HG02884 (cell line): ENCODE measurements around the gene SLC15A3.
"Not testable (repeated sequence)": the region's sequence is repeated elsewhere in the genome, so short reads cannot be mapped to it uniquely, and the experiment has no call there.

Experiments
- ATAC-seq: cut with Tn5 transposase; IDR thresholded peaks from one replicate; pipeline ENCODE4 v1.9.1; 2021; ENCODE audit warnings: mild to moderate bottlenecking, moderate library complexity; ENCODE audit not compliant: unreplicated experiment

The SLC15A3 gene

GRCh38 chr11:60977224-60977623 lies 25.2 kb upstream of the SLC15A3 start:
- ATAC-seq = no peak

GRCh38 chr11:60974726-60975125 lies 22.8 kb upstream of the SLC15A3 start:
- ATAC-seq = no peak

GRCh38 chr11:60974316-60974715 lies 22.3 kb upstream of the SLC15A3 start:
- ATAC-seq = not testable (repeated sequence)

- no peak for ATAC-seq
These were observed 21.7 kb upstream of the SLC15A3 start for GRCh38 chr11:60973699-60974098.

- no peak for ATAC-seq
These were observed 20.4 kb upstream of the SLC15A3 start for GRCh38 chr11:60972182-60973030.

- no peak for ATAC-seq
These were observed 19.5 kb upstream of the SLC15A3 start, which contains the start of gene CD6 for GRCh38 chr11:60971520-60971919. Gene CD6, plus strand, starts transcription at chr11:60971680. Its CDS starts 186 bp downstream, at chr11:60971866.

GRCh38 chr11:60970890-60971289 lies 18.9 kb upstream of the SLC15A3 start:
- no peak for ATAC-seq

- no peak for ATAC-seq
These were observed 18.4 kb upstream of the SLC15A3 start for GRCh38 chr11:60970369-60970774.

GRCh38 chr11:60968223-60968622 lies 16.2 kb upstream of the SLC15A3 start:
- ATAC-seq = no peak

GRCh38 chr11:60966890-60967289 lies 14.9 kb upstream of the SLC15A3 start:
- ATAC-seq = no peak

- ATAC-seq = no peak
These were observed 12.8 kb upstream of the SLC15A3 start for GRCh38 chr11:60964801-60965200.

GRCh38 chr11:60960405-60960804 lies 8.4 kb upstream of the SLC15A3 start:
- ATAC-seq = no peak

- no peak for ATAC-seq
These were observed 7.5 kb upstream of the SLC15A3 start for GRCh38 chr11:60959431-60959830.

- no peak for ATAC-seq
These were observed 5.2 kb upstream of the SLC15A3 start for GRCh38 chr11:60957188-60957587.

- no peak for ATAC-seq
These were observed 3.6 kb upstream of the SLC15A3 start for GRCh38 chr11:60955571-60955970.

GRCh38 chr11:60954421-60954820 lies 2.4 kb upstream of the SLC15A3 start:
- no peak for ATAC-seq

GRCh38 chr11:60953781-60954180 lies 1.8 kb upstream of the SLC15A3 start:
- ATAC-seq = no peak

- no peak for ATAC-seq
These were observed 780 bp upstream of the SLC15A3 start for GRCh38 chr11:60952742-60953170.

GRCh38 chr11:60951606-60951903 lies 421 bp downstream of the SLC15A3 start:
- ATAC-seq = no peak

GRCh38 chr11:60950933-60951605 lies 907 bp downstream of the SLC15A3 start:
- no peak for ATAC-seq

GRCh38 chr11:60950024-60950423 lies 2.0 kb downstream of the SLC15A3 start:
- no peak for ATAC-seq

- ATAC-seq = no peak
These were observed 3.7 kb downstream of the SLC15A3 start for GRCh38 chr11:60948250-60948649.
